Panc1 (cell line): Measurements from ENCODE around the gene MRAS. TPM values are rescaled to one million over a fixed set of nuclear protein-coding genes. Genes with fewer than 3 reads are reported as not detected.
A peak's percentile ranks its signal among the peaks of the same experiment; 100 is the strongest.

Experiments used
- ATAC-seq: fragments of 200-7000 bp; cut with Tn5 transposase; 2 replicates; pipeline ENCODE4 v1.9.1; 2020; ENCODE audit warnings: mild to moderate bottlenecking, moderate library complexity
- BruUV-seq: library from RNA; stranded (reverse); fragments of 400-500 nt; replicated peaks from 2 replicates; lab custom pipeline; 2021; lab: Mats Ljungman, UMichigan
- CTCF ChIA-PET: fragments of 300-600 bp; sonication (Branson Sonifier 250); formaldehyde crosslinking; loops from one replicate; lab custom pipeline; 2022; ENCODE audit warnings: antibody characterized with exemption; lab: Charles Lee
- POLR2A ChIA-PET: fragments of 300-600 bp; sonication (Branson Sonifier 250); formaldehyde crosslinking; loops from one replicate; lab custom pipeline; 2022; ENCODE audit warnings: antibody characterized with exemption; lab: Charles Lee
- DNase-seq: peaks from one replicate; pipeline ENCODE4 v3.0.0-alpha.2; 2010; ENCODE audit warnings: low read depth, low spot score
- H3K27ac ChIP-seq: 2 replicates; pipeline ENCODE4 v1.5.1; 2011; ENCODE audit warnings: mild to moderate bottlenecking, low read length, inconsistent platforms
- H3K27me3 ChIP-seq: fragments of 200-500 bp; sonication (Bioruptor generic); 2 replicates; pipeline ENCODE4 v1.6.0; 2014; ENCODE audit warnings: low read length, inconsistent platforms; ENCODE audit not compliant: control insufficient read depth, insufficient read depth
- H3K36me3 ChIP-seq: fragments of 200-500 bp; sonication (Bioruptor generic); 2 replicates; pipeline ENCODE4 v1.5.1; 2014; ENCODE audit warnings: inconsistent platforms, mild to moderate bottlenecking, low read length, moderate library complexity; ENCODE audit not compliant: control insufficient read depth, insufficient read depth
- H3K4me1 ChIP-seq: 2 replicates; pipeline ENCODE4 v1.5.1; 2011; ENCODE audit warnings: inconsistent platforms, mild to moderate bottlenecking, low read length, moderate library complexity; ENCODE audit not compliant: control insufficient read depth, insufficient read depth
- H3K4me3 ChIP-seq, 2 experiments: 2 replicates each; pipeline ENCODE4 v1.5.1; 2011 to 2012; ENCODE audit warnings: low read depth in 2 of 2, low read length in 2 of 2, mild to moderate bottlenecking in 2 of 2, inconsistent platforms in 1 of 2, moderate library complexity in 1 of 2
- H3K9me3 ChIP-seq: fragments of 200-500 bp; sonication (Bioruptor generic); 2 replicates; pipeline ENCODE4 v1.5.1; 2014; ENCODE audit warnings: low read depth, mild to moderate bottlenecking, inconsistent platforms, low read length, moderate library complexity; ENCODE audit not compliant: control insufficient read depth, insufficient read depth
- POLR2AphosphoS5 ChIP-seq: IDR thresholded peaks from 2 replicates; pipeline ENCODE4 v1.6.1; 2012; ENCODE audit warnings: mild to moderate bottlenecking, low read depth, low read length, moderate library complexity
- SIN3A ChIP-seq: IDR thresholded peaks from 2 replicates; pipeline ENCODE4 v1.6.1; 2012; ENCODE audit warnings: low read depth, mild to moderate bottlenecking, low read length, moderate library complexity, borderline replicate concordance; ENCODE audit not compliant: insufficient read depth
- TCF7L2 ChIP-seq: IDR thresholded peaks from 2 replicates; pipeline ENCODE4 v1.6.1; 2011; ENCODE audit warnings: mild to moderate bottlenecking, low read depth, low read length, inconsistent platforms
- in situ Hi-C: cut with HindIII; loops from 2 replicates; pipeline ENCODE4 v1.10.0; 2016; ENCODE audit warnings: low sequenced_read_pairs, low pct_unique_long_range_greater_than_20kb
- intact Hi-C: fragments of 100-400 bp; cut with micrococcal nuclease; formaldehyde crosslinking; loops from one replicate; pipeline ENCODE4 v1.10.0; 2022; ENCODE audit not compliant: unreplicated experiment
- total RNA-seq: library from RNA; stranded (reverse); gene quantifications from one replicate; pipeline ENCODE4 v1.2.1, GENCODE V29; 2021; ENCODE audit not compliant: unreplicated experiment
- TF ChIP-seq, protein P1 (sequence below): fragments of 450-650 bp; IDR thresholded peaks from 2 replicates; pipeline ENCODE4 v1.5.1; 2017; ENCODE audit warnings: mild to moderate bottlenecking
- TF ChIP-seq, protein P2 (sequence below), 2 experiments: IDR thresholded peaks; 2 replicates each; pipeline ENCODE4 v1.6.1; 2011 to 2012; ENCODE audit warnings: low read depth in 2 of 2, control low read depth in 1 of 2, low read length in 1 of 2, mild to moderate bottlenecking in 1 of 2, moderate library complexity in 1 of 2; ENCODE audit not compliant: insufficient read depth in 1 of 2

The MRAS gene
- total RNA-seq, 1 experiment from 2014 or later = 14.2 TPM

DNA sequence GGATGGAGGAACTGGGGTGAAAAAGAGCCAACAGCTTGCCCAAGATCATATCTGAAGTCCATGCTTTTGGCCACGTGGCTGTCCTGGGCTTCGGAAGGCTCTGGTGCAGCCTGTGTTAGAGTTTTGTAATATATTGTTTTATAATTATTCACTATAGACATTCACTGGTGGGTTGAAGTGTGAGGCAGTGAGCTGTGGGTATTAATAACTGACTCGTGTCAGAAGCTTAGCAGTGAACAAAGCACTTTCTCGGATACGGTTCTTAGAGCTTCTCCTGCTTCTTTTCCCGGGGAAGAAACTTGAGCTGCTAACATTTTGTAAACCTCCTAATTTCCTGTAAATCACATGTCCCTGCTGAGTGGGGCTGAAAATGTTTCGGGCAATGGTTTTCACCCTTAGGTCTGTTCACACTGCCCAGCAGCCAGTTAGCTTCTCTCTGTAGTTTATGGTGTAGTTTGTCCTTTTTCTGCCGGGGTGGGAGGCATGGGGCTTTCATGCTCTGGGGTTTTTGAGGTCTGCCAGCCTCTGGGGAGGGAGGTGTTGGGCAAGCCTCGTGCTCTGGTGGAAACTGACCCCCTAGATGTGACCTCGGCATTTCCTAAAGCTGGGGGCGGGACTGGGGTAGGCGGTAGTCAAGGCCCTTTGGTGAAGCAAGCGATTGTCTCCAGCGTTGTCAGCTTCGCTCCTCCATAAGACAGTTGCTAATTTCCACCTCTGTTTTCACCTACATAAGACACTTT lies 1.7 kb downstream of the MRAS start:
- intact Hi-C loops (no loop called here), in situ Hi-C loops (no loop called here)
- Histone ChIP-seq H3K4me1 (peaks cover 5% of the 10 kb centered on the region; the same call in 1 of the 2 replicates), H3K27me3 (no peaks in the 10 kb centered on the region), H3K4me3 (no peak overlapping the region), H3K27ac (no peak overlapping the region), H3K36me3 (no peaks in the 10 kb centered on the region), H3K9me3 (no peaks in the 10 kb centered on the region)
- DNase-seq (no peak), ATAC-seq (no peak)
- ChIA-PET POLR2A (interaction anchor here (0.6 to 1.1 kb wide), 3 partner anchors 22 to 143 kb away, joined by 4 to 18 read pairs (median 13); no protein-coding TSS in a partner anchor), CTCF (no interaction called here)
- TSS peak; percentile 58 for BruUV-seq
- TF ChIP-seq, protein P1, sequence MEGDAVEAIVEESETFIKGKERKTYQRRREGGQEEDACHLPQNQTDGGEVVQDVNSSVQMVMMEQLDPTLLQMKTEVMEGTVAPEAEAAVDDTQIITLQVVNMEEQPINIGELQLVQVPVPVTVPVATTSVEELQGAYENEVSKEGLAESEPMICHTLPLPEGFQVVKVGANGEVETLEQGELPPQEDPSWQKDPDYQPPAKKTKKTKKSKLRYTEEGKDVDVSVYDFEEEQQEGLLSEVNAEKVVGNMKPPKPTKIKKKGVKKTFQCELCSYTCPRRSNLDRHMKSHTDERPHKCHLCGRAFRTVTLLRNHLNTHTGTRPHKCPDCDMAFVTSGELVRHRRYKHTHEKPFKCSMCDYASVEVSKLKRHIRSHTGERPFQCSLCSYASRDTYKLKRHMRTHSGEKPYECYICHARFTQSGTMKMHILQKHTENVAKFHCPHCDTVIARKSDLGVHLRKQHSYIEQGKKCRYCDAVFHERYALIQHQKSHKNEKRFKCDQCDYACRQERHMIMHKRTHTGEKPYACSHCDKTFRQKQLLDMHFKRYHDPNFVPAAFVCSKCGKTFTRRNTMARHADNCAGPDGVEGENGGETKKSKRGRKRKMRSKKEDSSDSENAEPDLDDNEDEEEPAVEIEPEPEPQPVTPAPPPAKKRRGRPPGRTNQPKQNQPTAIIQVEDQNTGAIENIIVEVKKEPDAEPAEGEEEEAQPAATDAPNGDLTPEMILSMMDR = no peak
- TF ChIP-seq POLR2AphosphoS5 (no peak), TCF7L2 (no peak), SIN3A (no peak)
- TF ChIP-seq, protein P2, sequence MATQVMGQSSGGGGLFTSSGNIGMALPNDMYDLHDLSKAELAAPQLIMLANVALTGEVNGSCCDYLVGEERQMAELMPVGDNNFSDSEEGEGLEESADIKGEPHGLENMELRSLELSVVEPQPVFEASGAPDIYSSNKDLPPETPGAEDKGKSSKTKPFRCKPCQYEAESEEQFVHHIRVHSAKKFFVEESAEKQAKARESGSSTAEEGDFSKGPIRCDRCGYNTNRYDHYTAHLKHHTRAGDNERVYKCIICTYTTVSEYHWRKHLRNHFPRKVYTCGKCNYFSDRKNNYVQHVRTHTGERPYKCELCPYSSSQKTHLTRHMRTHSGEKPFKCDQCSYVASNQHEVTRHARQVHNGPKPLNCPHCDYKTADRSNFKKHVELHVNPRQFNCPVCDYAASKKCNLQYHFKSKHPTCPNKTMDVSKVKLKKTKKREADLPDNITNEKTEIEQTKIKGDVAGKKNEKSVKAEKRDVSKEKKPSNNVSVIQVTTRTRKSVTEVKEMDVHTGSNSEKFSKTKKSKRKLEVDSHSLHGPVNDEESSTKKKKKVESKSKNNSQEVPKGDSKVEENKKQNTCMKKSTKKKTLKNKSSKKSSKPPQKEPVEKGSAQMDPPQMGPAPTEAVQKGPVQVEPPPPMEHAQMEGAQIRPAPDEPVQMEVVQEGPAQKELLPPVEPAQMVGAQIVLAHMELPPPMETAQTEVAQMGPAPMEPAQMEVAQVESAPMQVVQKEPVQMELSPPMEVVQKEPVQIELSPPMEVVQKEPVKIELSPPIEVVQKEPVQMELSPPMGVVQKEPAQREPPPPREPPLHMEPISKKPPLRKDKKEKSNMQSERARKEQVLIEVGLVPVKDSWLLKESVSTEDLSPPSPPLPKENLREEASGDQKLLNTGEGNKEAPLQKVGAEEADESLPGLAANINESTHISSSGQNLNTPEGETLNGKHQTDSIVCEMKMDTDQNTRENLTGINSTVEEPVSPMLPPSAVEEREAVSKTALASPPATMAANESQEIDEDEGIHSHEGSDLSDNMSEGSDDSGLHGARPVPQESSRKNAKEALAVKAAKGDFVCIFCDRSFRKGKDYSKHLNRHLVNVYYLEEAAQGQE (IDR thresholded peaks at IDR 0.05; ENCODE audit: insufficient read depth in 1 of 2, low read depth in 2 of 2, low read length in 1 of 2) = no peak

DNA sequence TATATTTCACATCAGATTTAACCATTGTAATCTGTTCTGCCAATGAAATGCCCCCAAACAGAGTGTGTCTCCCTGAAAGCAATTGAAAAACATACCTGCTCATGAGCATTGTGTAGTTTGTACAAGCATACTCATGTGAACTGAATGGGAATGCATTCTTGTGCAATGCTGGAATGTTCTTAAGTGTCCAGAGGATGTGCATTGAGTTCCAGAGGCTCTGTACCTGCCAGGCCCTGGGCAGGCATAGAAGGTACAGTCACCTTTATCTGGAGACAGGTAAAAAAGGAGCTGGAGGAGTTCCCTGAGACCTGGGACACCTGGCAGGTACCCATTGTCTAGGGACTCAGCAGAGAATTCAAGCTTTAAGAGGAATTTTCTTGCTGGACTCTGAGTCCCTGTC lies 2.8 kb downstream of the MRAS start:
- no peaks in the 10 kb centered on the region for H3K9me3 ChIP-seq
- no peaks in the 10 kb centered on the region for H3K36me3 ChIP-seq
- POLR2A ChIA-PET = interaction anchor here (0.6 kb wide), 1 partner anchor 16 kb away, joined by 3 read pairs; no protein-coding TSS in a partner anchor
- H3K4me3 ChIP-seq = no peak overlapping the region
- CTCF ChIA-PET = no interaction called here
- BruUV-seq = no TSS peak
- intact Hi-C loops = no loop called here
- H3K4me1 ChIP-seq = peaks cover 5% of the 10 kb centered on the region; the same call in 1 of the 2 replicates
- ATAC-seq (no peak), DNase-seq (no peak)
- in situ Hi-C loops = no loop called here
- H3K27ac ChIP-seq = no peak overlapping the region
- TF ChIP-seq, protein P2 (IDR thresholded peaks at IDR 0.05; ENCODE audit: insufficient read depth in 1 of 2, low read depth in 2 of 2, low read length in 1 of 2) = no peak
- TF ChIP-seq, protein P1 = no peak
- TF ChIP-seq SIN3A = no peak
- no peak for TF ChIP-seq POLR2AphosphoS5
- no peak for TF ChIP-seq TCF7L2
- no peaks in the 10 kb centered on the region for H3K27me3 ChIP-seq
